IMR-90 (cell line): ENCODE measurements around the gene LIPH. TPM values are rescaled to one million over a fixed set of nuclear protein-coding genes. Genes with fewer than 3 reads are reported as not detected.

Experiments
- ATAC-seq: fragments of 200-7000 bp; cut with Tn5 transposase; 2 replicates; pipeline ENCODE4 v1.9.1; 2020; ENCODE audit warnings: low read depth, mild to moderate bottlenecking, moderate library complexity
- BruUV-seq: library from RNA; stranded (reverse); fragments of 400-500 nt; replicated peaks from 2 replicates; lab custom pipeline; 2021; lab: Mats Ljungman, UMichigan
- CTCF ChIA-PET: fragments of 300-600 bp; formaldehyde crosslinking; extraction: SDS; loops from one replicate; lab custom pipeline; 2021; ENCODE audit warnings: antibody characterized with exemption; lab: Yijun Ruan, JAX
- POLR2A ChIA-PET: fragments of 300-600 bp; sonication (Branson Sonifier 250); formaldehyde crosslinking; loops from one replicate; lab custom pipeline; 2022; ENCODE audit warnings: antibody characterized with exemption; ENCODE audit not compliant: unreplicated experiment; lab: Charles Lee
- DNase-seq: peaks from one replicate; pipeline ENCODE4 v3.0.0; 2013
- H2AFZ ChIP-seq: replicated peaks from 2 replicates; pipeline ENCODE3; 2013; ENCODE audit warnings: low read length, mild to moderate bottlenecking; ENCODE audit not compliant: poor library complexity
- H2AK5ac ChIP-seq: 2 replicates; pipeline ENCODE4 v1.6.1; 2013; ENCODE audit warnings: low read depth, low read length, inconsistent platforms
- H2AK9ac ChIP-seq: replicated peaks from 2 replicates; pipeline ENCODE3; 2013; ENCODE audit warnings: mild to moderate bottlenecking, low read depth, low read length, moderate library complexity; ENCODE audit not compliant: poor library complexity
- H2BK120ac ChIP-seq: 2 replicates; pipeline ENCODE4 v1.6.1; 2013; ENCODE audit warnings: low read depth, low read length, inconsistent platforms
- H2BK15ac ChIP-seq: 3 replicates; pipeline ENCODE4 v1.6.1; 2013; ENCODE audit warnings: low read depth, low read length, inconsistent platforms
- H2BK20ac ChIP-seq: 2 replicates; pipeline ENCODE4 v1.6.1; 2013; ENCODE audit warnings: low read depth, mild to moderate bottlenecking, inconsistent platforms, low read length, moderate library complexity
- H2BK5ac ChIP-seq: 2 replicates; pipeline ENCODE4 v1.6.1; 2013; ENCODE audit warnings: mild to moderate bottlenecking, low read depth, low read length, inconsistent platforms; ENCODE audit not compliant: poor library complexity, severe bottlenecking
- H3K14ac ChIP-seq: replicated peaks from 2 replicates; pipeline ENCODE4 v1.6.1; 2013; ENCODE audit warnings: low read depth, low read length, inconsistent platforms
- H3K18ac ChIP-seq: 2 replicates; pipeline ENCODE4 v1.6.1; 2013; ENCODE audit warnings: low read depth, low read length, control low read depth
- H3K23ac ChIP-seq: 2 replicates; pipeline ENCODE4 v1.6.1; 2013; ENCODE audit warnings: low read depth, low read length, inconsistent platforms
- H3K27ac ChIP-seq: 2 replicates; pipeline ENCODE4 v1.5.1; 2013; ENCODE audit warnings: mild to moderate bottlenecking, control low read depth, low read length; ENCODE audit not compliant: insufficient read depth
- H3K27me3 ChIP-seq: 2 replicates; pipeline ENCODE4 v1.6.1; 2013; ENCODE audit warnings: low read length; ENCODE audit not compliant: control insufficient read depth, insufficient read depth
- H3K36me3 ChIP-seq: 2 replicates; pipeline ENCODE4 v1.6.1; 2013; ENCODE audit warnings: low read length, mixed read lengths; ENCODE audit not compliant: control insufficient read depth, insufficient read depth
- H3K4ac ChIP-seq: 2 replicates; pipeline ENCODE4 v1.6.1; 2013; ENCODE audit warnings: low read depth, low read length, inconsistent platforms
- H3K4me1 ChIP-seq: 2 replicates; pipeline ENCODE4 v1.6.1; 2013; ENCODE audit warnings: low read length, mixed read lengths; ENCODE audit not compliant: control insufficient read depth, insufficient read depth
- H3K4me2 ChIP-seq: 2 replicates; pipeline ENCODE4 v1.6.1; 2013; ENCODE audit warnings: low read depth, mild to moderate bottlenecking, control low read depth, low read length, moderate library complexity
- H3K4me3 ChIP-seq: 2 replicates; pipeline ENCODE4 v1.5.1; 2013; ENCODE audit warnings: low read depth, mild to moderate bottlenecking, control low read depth, low read length, moderate library complexity; ENCODE audit not compliant: insufficient read depth
- H3K56ac ChIP-seq: 2 replicates; pipeline ENCODE4 v1.6.1; 2013; ENCODE audit warnings: low read length, inconsistent platforms; ENCODE audit not compliant: insufficient read depth; ENCODE audit errors: extremely low read depth
- H3K79me1 ChIP-seq, 2 experiments: 2 replicates each; pipeline ENCODE4 v1.6.1; 2013; ENCODE audit warnings: low read length in 2 of 2, inconsistent platforms in 1 of 2, low read depth in 1 of 2
- H3K9ac ChIP-seq: 2 replicates; pipeline ENCODE4 v1.6.1; 2013; ENCODE audit warnings: low read depth, low read length, control low read depth
- H3K9me1 ChIP-seq: 2 replicates; pipeline ENCODE4 v1.6.1; 2013; ENCODE audit warnings: low read length, inconsistent platforms; ENCODE audit not compliant: insufficient read depth
- H3K9me3 ChIP-seq: 2 replicates; pipeline ENCODE4 v1.6.1; 2013; ENCODE audit warnings: low read length; ENCODE audit not compliant: control insufficient read depth, insufficient read depth
- H4K20me1 ChIP-seq: 2 replicates; pipeline ENCODE4 v1.6.1; 2013; ENCODE audit warnings: low read length, inconsistent platforms; ENCODE audit not compliant: insufficient read depth
- H4K5ac ChIP-seq: 2 replicates; pipeline ENCODE4 v1.6.1; 2013; ENCODE audit warnings: mild to moderate bottlenecking, low read depth, low read length, control low read depth
- H4K8ac ChIP-seq, 2 experiments: 2 replicates each; pipeline ENCODE4 v1.6.1; 2013; ENCODE audit warnings: low read depth in 2 of 2, low read length in 2 of 2, control low read depth in 1 of 2, inconsistent platforms in 1 of 2
- H4K91ac ChIP-seq: 2 replicates; pipeline ENCODE4 v1.6.1; 2013; ENCODE audit warnings: low read depth, low read length, inconsistent platforms; ENCODE audit not compliant: insufficient read depth
- BHLHE40 ChIP-seq: fragments of 150-350 bp; IDR thresholded peaks from 2 replicates; pipeline ENCODE4 v1.6.1; 2016; ENCODE audit warnings: mild to moderate bottlenecking, low read depth, low read length
- CEBPB ChIP-seq: IDR thresholded peaks from 2 replicates; pipeline ENCODE4 v1.6.1; 2012; ENCODE audit warnings: low read depth, low read length, improper control_type of control experiment
- CHD1 ChIP-seq: IDR thresholded peaks from 2 replicates; pipeline ENCODE4 v1.6.1; 2012; ENCODE audit warnings: low read depth, low read length, improper control_type of control experiment
- CTCF ChIP-seq: conservative IDR thresholded peaks from 2 replicates; pipeline ENCODE4 v1.5.1; 2012; ENCODE audit warnings: mild to moderate bottlenecking, low read depth, low read length, improper control_type of control experiment
- ELK1 ChIP-seq: fragments of 150-350 bp; IDR thresholded peaks from 2 replicates; pipeline ENCODE4 v1.6.1; 2016; ENCODE audit warnings: low read depth, mild to moderate bottlenecking, low read length, moderate library complexity, borderline replicate concordance
- FOS ChIP-seq: fragments of 150-350 bp; IDR thresholded peaks from 2 replicates; pipeline ENCODE4 v1.6.1; 2016; ENCODE audit warnings: low read depth, low read length
- MAFK ChIP-seq: IDR thresholded peaks from 2 replicates; pipeline ENCODE4 v1.6.1; 2012; ENCODE audit warnings: low read depth, low read length, improper control_type of control experiment
- MAZ ChIP-seq: IDR thresholded peaks from 2 replicates; pipeline ENCODE4 v1.6.1; 2012; ENCODE audit warnings: low read depth, mild to moderate bottlenecking, low read length, improper control_type of control experiment, moderate library complexity, borderline replicate concordance
- MXI1 ChIP-seq: IDR thresholded peaks from 2 replicates; pipeline ENCODE4 v1.6.1; 2012; ENCODE audit warnings: low read depth, mild to moderate bottlenecking, low read length, moderate library complexity, borderline replicate concordance
- NFE2L2 ChIP-seq: fragments of 150-350 bp; IDR thresholded peaks from 2 replicates; pipeline ENCODE4 v1.6.1; 2016; ENCODE audit warnings: low read depth, mild to moderate bottlenecking, low read length
- POLR2A ChIP-seq: IDR thresholded peaks from 2 replicates; pipeline ENCODE4 v1.6.1; 2012; ENCODE audit warnings: mild to moderate bottlenecking, low read depth, low read length
- RAD21 ChIP-seq: IDR thresholded peaks from 2 replicates; pipeline ENCODE4 v1.6.1; 2012; ENCODE audit warnings: low read length, improper control_type of control experiment
- RCOR1 ChIP-seq: IDR thresholded peaks from 2 replicates; pipeline ENCODE4 v1.6.1; 2012; ENCODE audit warnings: mild to moderate bottlenecking, low read length, improper control_type of control experiment; ENCODE audit not compliant: insufficient replicate concordance
- RFX5 ChIP-seq: IDR thresholded peaks from 2 replicates; pipeline ENCODE4 v1.8.0; 2012; ENCODE audit warnings: low read depth, mild to moderate bottlenecking, low read length, moderate library complexity
- SMC3 ChIP-seq: fragments of 150-350 bp; IDR thresholded peaks from 2 replicates; pipeline ENCODE4 v1.6.1; 2016; ENCODE audit warnings: low read depth, mild to moderate bottlenecking, antibody characterized with exemption, low read length, moderate library complexity
- USF2 ChIP-seq: fragments of 150-350 bp; IDR thresholded peaks from 2 replicates; pipeline ENCODE4 v1.6.1; 2017; ENCODE audit warnings: mild to moderate bottlenecking, antibody characterized with exemption, low read length, low read depth
- WGBS, 2 experiments: methylation state at CpG; one replicate each; pipeline versions ENCODE4 v1.1.5 to v1.1.7; 2013; ENCODE audit warnings: missing lambda C conversion rate in 2 of 2; ENCODE audit not compliant: insufficient read length in 1 of 2; ENCODE audit errors: extremely low coverage in 2 of 2; 5-methylcytosine and 5-hydroxymethylcytosine counted together
- dilution Hi-C: fragments of 300-500 bp; cut with HindIII; formaldehyde crosslinking; loops from one replicate; pipeline ENCODE4 v1.14.3; 2018; ENCODE audit warnings: low sequenced_read_pairs; ENCODE audit not compliant: unreplicated experiment
- in situ Hi-C: fragments of 300-500 bp; cut with MboI; formaldehyde crosslinking; loops from 3 replicates; pipeline ENCODE4 v1.14.3; 2019; ENCODE audit warnings: low sequenced_read_pairs, inconsistent platforms, mixed read lengths
- intact Hi-C: fragments of 100-400 bp; cut with micrococcal nuclease; formaldehyde crosslinking; loops from 2 replicates; pipeline ENCODE4 v1.10.0; 2022
- polyA plus RNA-seq, 3 experiments: library from polyadenylated mRNA; depleted of rRNA; stranded (reverse); fragments of >200 nt; gene quantifications; 2 replicates each; pipeline ENCODE4 v1.2.3, GENCODE V29; 2012; ENCODE audit warnings: low replicate concordance in 1 of 3
- total RNA-seq: library from RNA; depleted of rRNA; stranded (reverse); fragments of >200 nt; gene quantifications from 2 replicates; pipeline ENCODE4 v1.2.3, GENCODE V29; 2012

LIPH gene
- total and polyA plus RNA-seq, 2 of the 4 experiments (the other 2 are of a cell fraction), result 0.27 to 0.36 TPM

DNA sequence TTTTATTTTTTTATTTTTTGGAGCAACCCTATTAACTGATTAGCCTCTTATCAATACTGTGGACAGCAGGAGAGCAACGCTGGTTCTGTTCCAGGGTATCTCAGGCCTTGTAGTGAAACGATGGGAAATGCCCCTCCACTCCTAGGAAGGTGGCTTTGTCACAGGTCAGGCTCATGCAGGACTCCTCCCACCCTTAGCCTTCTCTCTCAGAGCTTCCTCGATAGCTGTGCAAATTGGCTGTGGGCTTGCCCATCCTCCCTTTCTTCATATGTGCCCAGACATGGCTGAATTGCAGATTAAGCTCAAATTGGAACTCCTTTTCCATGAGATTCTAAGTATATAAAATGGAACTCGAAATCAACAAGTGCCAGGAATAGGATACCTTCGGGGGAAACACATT, 92.1 kb downstream of the LIPH start:
- no peak overlapping the region for H3K23ac ChIP-seq
- H3K4me2 ChIP-seq, result no peak overlapping the region
- no peak overlapping the region for H2AK9ac ChIP-seq
- no peaks in the 10 kb centered on the region for H4K20me1 ChIP-seq
- ChIA-PET CTCF (interaction anchor here (0.6 to 2.5 kb wide), 7 partner anchors 9 to 115 kb away, joined by 3 to 10 read pairs (median 3); no protein-coding TSS in a partner anchor), POLR2A (no interaction called here)
- dilution Hi-C loops, result no loop called here
- no peak for TF ChIP-seq MAFK
- TF ChIP-seq RAD21, result no peak
- no peak for TF ChIP-seq FOS
- TF ChIP-seq NFE2L2, result no peak
- no peak for TF ChIP-seq ELK1
- TF ChIP-seq MXI1, result no peak
- TF ChIP-seq CHD1, result no peak
- no peak for TF ChIP-seq SMC3
- no peak for TF ChIP-seq BHLHE40
- TF ChIP-seq USF2, result no peak
- no peak for TF ChIP-seq CTCF
- TF ChIP-seq MAZ, result no peak
- no peak for TF ChIP-seq RCOR1
- TF ChIP-seq RFX5, result no peak
- TF ChIP-seq POLR2A, result no peak
- TF ChIP-seq CEBPB, result no peak
- DNase-seq (no peak), ATAC-seq (no peak)
- H2BK20ac ChIP-seq, result no peak overlapping the region
- in situ Hi-C loops, result no loop called here
- H4K8ac ChIP-seq, result no peak overlapping the region
- no peak overlapping the region for H4K5ac ChIP-seq
- H3K18ac ChIP-seq, result no peak overlapping the region
- intact Hi-C loops, result no loop called here
- H3K9ac ChIP-seq, result no peak overlapping the region
- no peak overlapping the region for H3K4ac ChIP-seq
- H3K36me3 ChIP-seq, result peaks cover 1% of the 10 kb centered on the region; the same call in 1 of the 2 replicates
- H3K9me1 ChIP-seq, result no peaks in the 10 kb centered on the region; the same call in 1 of the 2 replicates
- H3K56ac ChIP-seq, result no peak overlapping the region
- H3K14ac ChIP-seq, result no peak overlapping the region
- H2BK15ac ChIP-seq, result no peak overlapping the region
- H3K4me1 ChIP-seq, result no peaks in the 10 kb centered on the region
- no peak overlapping the region for H2AFZ ChIP-seq
- no CpG with 5 or more reads among the region's 5 CpGs for WGBS, 2 experiments
- no TSS peak for BruUV-seq
- H3K9me3 ChIP-seq, result no peaks in the 10 kb centered on the region
- no peak overlapping the region for H4K91ac ChIP-seq
- H3K27ac ChIP-seq, result no peak overlapping the region
- H2AK5ac ChIP-seq, result no peak overlapping the region
- no peak overlapping the region for H2BK120ac ChIP-seq
- no peaks in the 10 kb centered on the region for H3K27me3 ChIP-seq
- no peak overlapping the region for H2BK5ac ChIP-seq
- H3K79me1 ChIP-seq, result no peaks in the 10 kb centered on the region
- H3K4me3 ChIP-seq, result no peak overlapping the region
